Measurements from ENCODE around the gene ACYP2.

The ACYP2 gene

DNA sequence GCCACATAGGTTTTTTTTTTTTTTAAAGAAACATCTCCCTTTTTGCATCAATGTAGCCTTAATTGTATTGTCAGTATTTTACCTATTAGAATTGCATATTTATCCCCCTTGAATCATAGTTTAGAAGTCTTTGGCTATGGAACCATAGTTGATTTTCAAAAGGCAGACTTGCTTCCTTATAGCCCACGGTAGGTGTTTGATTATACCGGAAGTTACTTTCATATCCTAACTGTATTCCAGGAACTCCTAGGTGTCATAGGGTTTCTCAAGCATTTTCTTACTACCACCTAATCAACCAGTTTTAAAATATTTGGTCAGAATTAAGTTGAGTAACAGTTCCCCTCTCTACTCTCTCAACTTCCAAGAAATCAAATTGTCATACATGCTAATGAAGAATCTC lies 227.2 kb downstream of the ACYP2 start:
- in situ Hi-C loops (cut with MboI; ENCODE audit: low sequenced_read_pairs, unreplicated experiment): no loop called here
- no peak for DNase-seq (ENCODE audit: low spot score)
- TF ChIP-seq, protein P1, sequence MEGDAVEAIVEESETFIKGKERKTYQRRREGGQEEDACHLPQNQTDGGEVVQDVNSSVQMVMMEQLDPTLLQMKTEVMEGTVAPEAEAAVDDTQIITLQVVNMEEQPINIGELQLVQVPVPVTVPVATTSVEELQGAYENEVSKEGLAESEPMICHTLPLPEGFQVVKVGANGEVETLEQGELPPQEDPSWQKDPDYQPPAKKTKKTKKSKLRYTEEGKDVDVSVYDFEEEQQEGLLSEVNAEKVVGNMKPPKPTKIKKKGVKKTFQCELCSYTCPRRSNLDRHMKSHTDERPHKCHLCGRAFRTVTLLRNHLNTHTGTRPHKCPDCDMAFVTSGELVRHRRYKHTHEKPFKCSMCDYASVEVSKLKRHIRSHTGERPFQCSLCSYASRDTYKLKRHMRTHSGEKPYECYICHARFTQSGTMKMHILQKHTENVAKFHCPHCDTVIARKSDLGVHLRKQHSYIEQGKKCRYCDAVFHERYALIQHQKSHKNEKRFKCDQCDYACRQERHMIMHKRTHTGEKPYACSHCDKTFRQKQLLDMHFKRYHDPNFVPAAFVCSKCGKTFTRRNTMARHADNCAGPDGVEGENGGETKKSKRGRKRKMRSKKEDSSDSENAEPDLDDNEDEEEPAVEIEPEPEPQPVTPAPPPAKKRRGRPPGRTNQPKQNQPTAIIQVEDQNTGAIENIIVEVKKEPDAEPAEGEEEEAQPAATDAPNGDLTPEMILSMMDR (IDR thresholded peaks at IDR 0.05; ENCODE audit: borderline replicate concordance, control extremely low read depth, extremely low read depth, insufficient read depth, missing control alignments): no peak

DNA sequence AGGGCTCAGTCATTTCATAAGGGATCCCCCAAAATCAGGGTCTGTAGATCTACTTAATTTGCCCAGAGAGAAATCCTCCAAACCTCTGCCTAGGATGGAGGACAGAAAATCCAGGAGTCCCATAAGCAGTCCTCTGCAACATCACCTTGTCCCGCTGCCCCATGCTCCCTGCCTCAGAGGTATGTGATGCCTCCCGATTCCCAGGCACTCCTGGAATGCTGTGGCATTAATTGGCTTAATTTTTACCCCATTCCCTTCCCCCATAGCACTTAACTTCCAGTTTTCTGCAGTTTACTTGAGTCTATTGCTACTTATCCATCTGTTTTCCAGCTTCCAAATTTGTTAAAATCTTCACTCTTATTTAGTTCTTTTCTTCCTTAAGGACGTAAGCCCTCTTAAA lies 232.2 kb downstream of the ACYP2 start:
- in situ Hi-C loops (cut with MboI; ENCODE audit: low sequenced_read_pairs, unreplicated experiment): no loop called here
- TF ChIP-seq, protein P1 (IDR thresholded peaks at IDR 0.05; ENCODE audit: borderline replicate concordance, control extremely low read depth, extremely low read depth, insufficient read depth, missing control alignments): no peak
- DNase-seq (ENCODE audit: low spot score): no peak

DNA sequence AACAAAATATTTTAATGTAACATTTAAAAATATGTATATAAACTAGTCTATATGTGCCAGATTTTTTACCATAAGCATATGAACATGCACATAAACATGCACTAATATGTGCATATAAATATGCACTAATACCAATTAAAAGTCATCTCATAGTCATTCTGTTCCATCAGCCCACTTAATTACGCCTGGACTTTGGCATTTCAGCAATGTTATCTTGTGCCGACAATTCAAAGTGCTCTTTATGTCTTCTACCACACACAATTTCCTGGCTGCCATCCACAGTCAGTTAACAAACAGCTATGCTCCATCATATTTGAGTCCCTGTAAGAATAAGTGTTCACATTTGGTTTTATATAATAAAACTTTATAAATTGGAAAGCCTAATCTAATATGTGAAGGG lies 233.2 kb downstream of the ACYP2 start:
- in situ Hi-C loops (cut with MboI; ENCODE audit: low sequenced_read_pairs, unreplicated experiment): no loop called here

DNA sequence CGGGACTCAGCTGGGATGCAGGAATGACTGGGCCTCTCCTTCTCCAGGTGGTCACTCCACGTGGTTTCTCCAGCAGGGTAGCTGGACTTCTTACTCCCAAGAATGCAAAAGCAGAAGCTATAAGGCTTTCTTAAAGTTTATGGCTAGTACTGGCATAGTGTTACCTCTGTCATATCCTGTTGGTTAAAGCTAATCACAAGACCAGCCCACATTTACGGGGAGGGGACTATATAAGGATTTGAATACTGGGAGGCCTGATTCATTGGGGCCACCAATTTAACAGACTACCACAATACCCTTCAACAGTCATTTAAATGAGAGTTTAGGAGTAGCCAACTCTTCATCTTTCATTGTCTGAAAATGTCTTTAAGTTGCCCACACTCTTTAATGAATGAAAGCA lies 235.0 kb downstream of the ACYP2 start:
- DNase-seq (ENCODE audit: low spot score): no peak
- TF ChIP-seq, protein P1 (IDR thresholded peaks at IDR 0.05; ENCODE audit: borderline replicate concordance, control extremely low read depth, extremely low read depth, insufficient read depth, missing control alignments): no peak
- in situ Hi-C loops (cut with MboI; ENCODE audit: low sequenced_read_pairs, unreplicated experiment): no loop called here

More for the DNA sequence above, 233.2 kb downstream of the ACYP2 start:
- TF ChIP-seq, protein P1 (IDR thresholded peaks at IDR 0.05; ENCODE audit: borderline replicate concordance, control extremely low read depth, extremely low read depth, insufficient read depth, missing control alignments): no peak
- DNase-seq (ENCODE audit: low spot score): no peak

DNA sequence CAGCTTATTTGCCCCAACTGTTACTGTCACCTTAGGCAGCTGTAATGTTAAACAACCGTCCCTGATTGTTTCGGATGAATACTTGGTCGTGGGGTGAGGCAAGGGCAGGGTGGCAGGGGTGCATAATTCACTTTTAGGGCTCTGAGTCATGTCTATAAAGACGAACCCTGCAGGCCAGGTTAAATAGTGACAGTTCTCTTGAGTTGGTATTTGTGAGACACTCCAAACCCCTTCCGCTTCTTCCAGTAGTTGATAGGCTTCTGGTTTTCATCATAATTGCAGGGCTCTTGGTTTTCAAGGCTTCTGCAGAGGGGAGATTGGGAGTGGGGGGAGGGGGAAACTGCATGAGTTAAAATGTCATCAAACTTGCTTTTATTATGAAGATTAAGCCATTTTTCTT lies 237.8 kb downstream of the ACYP2 start:
- DNase-seq (ENCODE audit: low spot score): no peak
- TF ChIP-seq, protein P1 (IDR thresholded peaks at IDR 0.05; ENCODE audit: borderline replicate concordance, control extremely low read depth, extremely low read depth, insufficient read depth, missing control alignments): no peak
- in situ Hi-C loops (cut with MboI; ENCODE audit: low sequenced_read_pairs, unreplicated experiment): no loop called here

Data from GM13976 (cell line).